ENCODE measurements around the gene FAM32A. TPM values are rescaled to one million over a fixed set of nuclear protein-coding genes. Genes with fewer than 3 reads are reported as not detected.

The FAM32A gene
- total RNA-seq, 1 donor from 2014 or later: 72.1 TPM

- intact Hi-C loops (cut with micrococcal nuclease): no loop called here
Measured at GRCh38 chr19:16200038-16201010, 15.1 kb downstream of the FAM32A start.

- intact Hi-C loops (cut with micrococcal nuclease): no loop called here
Measured at GRCh38 chr19:16201011-16201391, 15.8 kb downstream of the FAM32A start.

- intact Hi-C loops (cut with micrococcal nuclease): no loop called here
Measured at GRCh38 chr19:16202320-16203255, 17.4 kb downstream of the FAM32A start.

DNA sequence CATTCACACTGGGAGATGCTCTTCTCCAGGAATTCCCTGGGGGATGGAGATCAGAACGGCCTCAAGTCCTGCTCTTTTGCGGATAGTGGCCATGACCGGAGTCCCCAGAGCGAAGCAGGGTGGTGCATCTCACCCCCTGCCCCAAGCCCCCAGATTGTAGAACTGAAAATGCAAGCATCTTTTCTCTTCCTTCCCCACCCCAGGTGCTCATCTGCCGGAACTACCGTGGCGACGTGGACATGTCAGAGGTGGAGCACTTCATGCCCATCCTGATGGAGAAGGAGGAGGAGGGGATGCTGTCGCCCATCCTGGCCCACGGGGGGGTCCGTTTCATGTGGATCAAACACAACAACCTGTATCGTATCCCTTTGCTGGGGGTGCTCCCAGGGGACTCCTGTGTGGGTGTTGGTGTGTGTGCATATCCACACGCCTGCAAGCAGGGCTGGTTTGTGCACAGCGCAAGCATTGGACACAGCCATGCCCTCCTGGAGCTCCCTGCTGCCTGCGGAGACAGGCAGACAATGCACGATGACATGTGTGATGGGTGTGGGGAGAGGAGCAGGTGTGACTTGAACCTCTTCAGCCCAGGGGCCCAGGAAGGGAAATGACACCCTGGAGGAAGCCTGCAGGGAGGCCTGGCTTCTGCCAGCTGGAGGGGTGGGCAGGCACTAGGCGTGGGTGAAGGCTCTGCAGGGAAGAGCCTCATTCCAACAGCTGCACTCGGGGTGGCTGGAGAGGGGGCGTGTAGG lies 18.2 kb downstream of the FAM32A start:
- intact Hi-C loops (cut with micrococcal nuclease): no loop called here

- intact Hi-C loops (cut with micrococcal nuclease): no loop called here
Measured at GRCh38 chr19:16204005-16204294, 18.7 kb downstream of the FAM32A start.

DNA sequence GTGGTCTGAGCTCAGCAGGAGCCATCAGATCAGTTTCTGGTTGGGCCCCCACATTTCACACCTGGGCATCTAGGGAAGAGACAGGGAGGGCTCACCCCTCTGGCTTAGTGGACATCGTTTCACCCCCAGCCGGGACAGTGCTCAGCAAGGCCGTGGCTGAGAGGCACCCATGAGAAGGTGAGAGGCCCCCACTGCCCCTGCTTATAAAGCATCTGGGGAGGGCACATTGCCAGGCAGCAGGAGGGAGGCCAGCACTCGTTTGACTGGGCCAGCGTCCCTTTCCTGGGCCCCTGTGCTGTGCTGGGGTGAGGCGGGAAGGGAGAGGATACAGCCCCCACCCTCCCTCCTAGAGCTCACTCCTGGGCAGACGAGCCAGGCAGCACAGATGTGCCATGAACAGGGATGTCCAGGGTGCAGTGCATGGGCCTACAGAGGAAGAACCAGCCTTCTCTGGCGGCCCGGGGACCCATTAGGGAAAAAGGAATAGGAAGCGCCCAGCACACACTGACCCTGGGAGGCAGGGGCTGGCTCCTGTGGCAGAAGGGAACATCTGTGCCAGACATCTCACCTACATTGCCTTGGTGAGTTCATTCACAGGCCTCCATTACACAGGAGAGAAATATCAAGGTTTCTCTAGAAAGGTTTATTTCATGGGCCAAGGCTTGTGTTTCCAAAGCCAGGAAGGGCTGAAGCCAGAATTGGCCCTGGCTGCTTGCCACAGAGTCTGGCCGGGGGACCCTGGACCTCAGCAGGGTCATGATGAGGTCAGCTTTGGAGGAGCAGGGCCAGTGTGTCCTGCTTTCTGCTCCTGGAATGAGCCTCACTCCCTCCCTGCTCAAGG lies 20.2 kb downstream of the FAM32A start:
- intact Hi-C loops (cut with micrococcal nuclease): no loop called here

DNA sequence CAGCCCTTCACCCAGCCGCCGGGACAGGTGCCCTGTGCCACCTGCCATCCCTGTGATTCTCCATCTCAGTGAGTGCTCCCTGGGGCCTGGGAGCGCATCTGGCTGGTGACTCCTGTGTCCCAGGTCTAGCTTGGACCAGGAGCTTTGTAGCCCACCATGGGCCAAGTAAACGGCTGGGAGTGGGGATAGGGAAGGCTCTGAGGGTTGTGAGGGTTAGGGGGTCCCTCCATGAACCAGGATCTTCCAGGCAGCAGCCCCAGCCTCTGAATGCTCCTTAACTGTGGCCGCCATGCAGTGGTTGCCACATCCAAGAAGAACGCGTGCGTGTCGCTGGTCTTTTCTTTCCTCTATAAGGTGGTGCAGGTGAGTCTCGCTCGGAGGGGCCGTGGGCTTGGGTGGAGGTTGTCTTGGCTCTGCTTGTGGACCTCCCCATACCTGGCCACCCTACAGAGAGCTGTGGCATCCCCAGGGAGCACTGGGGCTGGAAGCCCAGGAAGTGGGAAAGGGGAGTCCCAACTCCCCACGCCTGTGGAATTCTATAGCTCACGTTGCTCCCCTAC lies 20.9 kb downstream of the FAM32A start:
- intact Hi-C loops (cut with micrococcal nuclease): no loop called here

- intact Hi-C loops (cut with micrococcal nuclease): no loop called here
Measured at GRCh38 chr19:16206637-16207036, 21.4 kb downstream of the FAM32A start.

DNA sequence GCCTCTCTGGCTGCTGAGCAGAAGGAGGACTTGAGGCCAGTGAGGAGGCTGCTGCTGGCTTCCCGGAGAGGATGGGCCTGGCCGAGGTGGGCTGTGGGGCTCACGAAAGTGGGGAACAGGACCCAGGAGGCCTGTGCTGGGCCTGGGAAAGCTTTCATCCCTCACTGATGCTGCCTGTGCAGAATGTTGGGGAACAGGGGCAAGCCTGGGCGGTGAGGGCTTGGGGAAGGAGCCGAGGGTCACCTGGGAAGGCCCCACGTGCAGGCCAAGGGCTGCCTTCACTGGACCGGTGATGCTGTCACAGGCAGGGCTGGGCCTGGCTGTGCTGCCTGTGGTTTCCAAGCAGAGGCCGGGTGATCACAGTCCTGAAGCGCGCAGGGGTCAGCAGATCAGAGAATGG lies 21.9 kb downstream of the FAM32A start:
- intact Hi-C loops (cut with micrococcal nuclease): no loop called here

GRCh38 chr19:16207490-16208025 lies 22.3 kb downstream of the FAM32A start:
- intact Hi-C loops (cut with micrococcal nuclease): no loop called here

DNA sequence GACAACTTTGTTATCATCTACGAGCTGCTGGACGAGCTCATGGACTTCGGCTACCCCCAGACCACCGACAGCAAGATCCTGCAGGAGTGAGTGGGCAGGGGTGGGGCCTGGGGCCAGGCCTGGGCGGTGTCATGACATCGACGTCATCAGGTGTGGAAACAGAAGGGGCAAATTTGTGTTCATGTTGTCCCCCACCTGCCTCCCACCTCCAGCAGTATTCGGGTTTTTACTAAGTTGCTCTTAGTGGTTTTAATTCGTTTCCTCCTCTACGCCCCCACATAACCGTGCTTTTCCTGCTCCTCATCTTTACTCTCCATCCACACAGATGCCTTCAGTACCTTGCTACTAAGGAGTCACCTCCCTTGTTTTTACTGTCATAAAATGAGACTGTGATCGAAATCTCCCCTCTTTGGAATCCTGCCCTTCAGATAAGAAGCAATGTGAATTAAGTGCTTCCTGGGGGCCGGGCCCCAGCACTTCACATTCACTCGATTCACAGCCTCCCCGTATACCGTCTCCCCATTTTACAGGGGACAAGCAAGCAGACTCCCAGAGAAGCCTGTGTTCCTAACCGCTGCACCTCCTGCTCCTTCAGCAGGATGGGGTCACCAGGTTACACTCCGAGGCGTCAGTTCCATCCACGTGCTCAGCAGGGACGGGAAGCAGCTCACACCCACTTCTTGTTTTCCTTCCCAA lies 23.0 kb downstream of the FAM32A start:
- intact Hi-C loops (cut with micrococcal nuclease): no loop called here

GRCh38 chr19:16208847-16209665 lies 23.8 kb downstream of the FAM32A start:
- intact Hi-C loops (cut with micrococcal nuclease): no loop called here

DNA sequence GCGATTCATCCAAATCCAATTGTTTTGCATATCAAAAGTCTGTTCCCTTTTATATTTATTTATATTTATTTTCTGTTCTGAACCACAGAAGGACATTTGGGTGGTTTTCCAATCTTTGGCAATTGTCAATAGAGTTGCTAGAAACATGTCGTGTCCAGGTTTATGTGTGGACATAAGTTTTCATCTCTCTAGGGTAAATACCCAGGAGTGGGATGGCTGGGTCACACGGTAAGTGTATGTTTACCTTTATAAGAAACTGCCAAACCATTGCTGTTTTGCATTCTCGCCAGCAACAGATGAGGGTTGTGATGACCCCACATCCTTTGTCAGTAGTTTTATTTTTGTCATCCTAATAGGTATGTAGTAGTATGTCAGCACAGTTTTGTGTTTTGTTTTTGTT lies 25.0 kb downstream of the FAM32A start:
- intact Hi-C loops (cut with micrococcal nuclease): no loop called here

GRCh38 chr19:16213076-16213475 lies 27.9 kb downstream of the FAM32A start:
- intact Hi-C loops (cut with micrococcal nuclease): no loop called here

DNA sequence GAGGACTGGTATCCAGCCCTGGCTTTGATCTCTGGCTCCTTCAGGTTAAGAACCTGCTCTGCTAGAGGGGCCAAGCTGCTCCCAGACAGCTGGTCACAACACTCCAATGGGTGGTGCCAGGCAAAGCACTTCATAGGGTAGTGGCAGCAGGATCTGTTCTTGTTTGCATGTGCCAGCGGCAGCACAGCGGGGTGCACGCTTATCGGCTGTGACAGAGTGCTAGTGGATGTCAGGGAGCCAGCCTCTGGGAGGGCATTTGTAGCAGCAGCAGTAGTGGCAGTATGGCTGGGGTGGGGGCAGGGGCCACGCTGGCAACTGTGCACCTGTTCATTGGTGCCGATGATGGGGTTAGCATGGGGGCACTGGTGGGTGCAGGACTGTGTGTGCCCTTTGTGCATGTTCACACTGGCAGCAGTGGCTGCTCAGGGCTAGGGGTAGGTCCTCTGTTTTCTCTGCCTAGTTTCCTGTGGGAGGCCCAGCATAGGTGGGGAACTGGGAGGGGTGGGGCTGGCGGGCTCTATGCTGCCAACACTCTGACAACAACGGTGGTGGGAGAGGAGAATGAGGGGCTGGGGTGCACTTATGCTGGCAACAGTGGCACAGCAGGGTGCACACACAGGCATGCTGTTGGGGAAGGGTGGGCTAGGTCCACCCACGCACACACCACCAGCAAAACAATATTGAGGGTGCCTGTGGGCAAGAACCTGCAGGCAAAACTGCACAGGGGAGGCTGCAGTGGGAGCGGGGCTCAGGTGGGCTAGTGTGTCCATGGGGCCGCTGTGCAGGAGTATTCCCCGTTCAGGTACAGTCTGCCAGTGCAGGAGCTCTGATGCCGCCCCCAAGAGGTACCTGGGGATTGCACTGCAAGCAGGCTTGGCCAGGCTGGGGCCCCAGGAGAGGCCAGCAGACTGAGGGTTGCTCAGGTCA lies 31.8 kb downstream of the FAM32A start:
- intact Hi-C loops (cut with micrococcal nuclease): no loop called here

- intact Hi-C loops (cut with micrococcal nuclease): no loop called here
Measured at GRCh38 chr19:16217716-16218451, 32.7 kb downstream of the FAM32A start.

DNA sequence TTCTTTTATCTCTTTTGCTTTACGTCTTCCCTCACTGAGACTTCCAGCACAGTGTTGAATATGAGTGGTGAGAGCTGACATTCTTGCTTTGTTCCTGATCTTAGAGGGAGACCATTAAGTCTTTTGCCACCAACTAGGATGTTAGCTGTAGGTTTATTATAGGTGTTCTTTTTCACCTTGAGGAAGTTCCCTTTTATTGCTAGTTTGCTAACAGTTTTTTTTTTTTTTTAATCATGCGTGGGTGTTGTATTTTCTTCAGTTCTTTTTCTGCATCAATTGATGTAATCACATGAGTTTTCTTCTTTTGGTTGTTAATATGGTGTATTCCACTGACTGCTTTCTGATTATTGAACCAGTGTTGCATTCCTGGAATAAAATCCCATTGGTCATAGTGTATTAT lies 33.6 kb downstream of the FAM32A start:
- intact Hi-C loops (cut with micrococcal nuclease): no loop called here
